GM10266 (cell line): Measurements from ENCODE around the gene GIPC3.

Experiments
- DNase-seq: peaks from one replicate; pipeline ENCODE4 v3.0.0; 2012; ENCODE audit errors: extremely low spot score
- CTCF ChIP-seq: IDR thresholded peaks from 2 replicates; pipeline ENCODE4 v1.5.1; 2012; ENCODE audit warnings: mild to moderate bottlenecking, low read depth; ENCODE audit not compliant: control insufficient read depth, insufficient read depth; ENCODE audit errors: missing control alignments

GIPC3 gene

DNA sequence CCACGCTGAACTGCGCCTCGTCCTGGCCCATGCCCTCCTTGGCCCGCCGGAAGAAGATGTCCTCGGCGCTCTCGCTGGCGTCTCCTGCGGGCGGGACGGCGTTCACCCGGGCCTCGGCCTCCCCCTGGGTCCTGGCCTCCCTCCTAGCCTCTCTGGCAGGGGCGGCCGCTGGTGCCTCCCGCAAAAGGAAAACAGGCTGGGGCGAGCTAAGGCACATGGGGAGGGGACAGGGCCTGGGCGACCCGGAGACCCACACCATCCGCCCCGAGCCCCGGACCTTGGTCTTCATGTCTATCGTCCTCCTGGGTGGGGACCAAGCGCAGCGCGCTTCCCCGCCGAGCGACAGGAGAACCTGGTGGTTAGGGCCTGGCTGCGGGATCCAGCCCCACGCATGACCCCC lies 27.1 kb downstream of the GIPC3 start:
- no peak for DNase-seq
- TF ChIP-seq CTCF, result no peak

DNA sequence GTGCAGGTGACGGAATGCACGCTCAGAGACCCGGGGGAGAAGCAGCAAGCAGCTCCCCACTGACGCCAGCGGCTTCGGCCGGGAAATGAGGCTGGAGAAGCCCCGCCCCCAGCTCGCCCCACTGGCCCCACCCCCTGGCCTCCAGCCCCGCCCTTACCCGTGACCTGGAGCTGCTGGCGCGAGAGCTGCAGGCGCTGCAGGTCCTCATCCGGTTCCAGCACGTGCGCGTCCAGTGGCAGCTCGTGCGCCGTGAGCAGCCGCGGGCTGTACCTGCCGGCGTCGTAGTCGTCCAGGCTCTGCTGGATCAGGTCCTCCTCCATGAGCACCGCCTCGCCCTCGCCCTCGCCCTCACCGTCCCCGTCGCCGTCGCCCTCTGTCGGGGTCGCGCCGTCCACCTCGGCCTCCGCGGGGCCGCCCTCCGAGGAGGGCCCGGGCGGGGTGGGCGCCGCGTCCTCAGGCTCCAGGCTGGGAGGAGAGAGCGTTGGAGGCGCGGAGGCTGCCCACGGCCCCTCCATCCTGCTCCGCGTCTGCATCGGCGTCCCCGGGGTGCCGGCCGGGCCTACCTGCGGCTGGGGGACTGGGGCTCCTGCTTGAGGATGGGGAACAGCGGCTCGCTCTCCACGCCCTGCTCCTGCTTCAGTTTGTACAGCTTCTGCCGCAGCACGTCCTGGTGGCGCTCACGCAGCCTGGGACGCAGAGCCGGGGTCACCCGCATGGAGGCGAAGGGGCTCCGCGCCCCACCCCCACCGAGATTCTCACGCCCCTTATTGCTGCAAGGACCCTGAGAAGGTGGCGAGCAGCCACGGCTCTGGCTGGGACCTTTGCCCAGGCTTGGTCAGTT lies 27.8 kb downstream of the GIPC3 start:
- no peak for DNase-seq
- TF ChIP-seq CTCF, result no peak

DNA sequence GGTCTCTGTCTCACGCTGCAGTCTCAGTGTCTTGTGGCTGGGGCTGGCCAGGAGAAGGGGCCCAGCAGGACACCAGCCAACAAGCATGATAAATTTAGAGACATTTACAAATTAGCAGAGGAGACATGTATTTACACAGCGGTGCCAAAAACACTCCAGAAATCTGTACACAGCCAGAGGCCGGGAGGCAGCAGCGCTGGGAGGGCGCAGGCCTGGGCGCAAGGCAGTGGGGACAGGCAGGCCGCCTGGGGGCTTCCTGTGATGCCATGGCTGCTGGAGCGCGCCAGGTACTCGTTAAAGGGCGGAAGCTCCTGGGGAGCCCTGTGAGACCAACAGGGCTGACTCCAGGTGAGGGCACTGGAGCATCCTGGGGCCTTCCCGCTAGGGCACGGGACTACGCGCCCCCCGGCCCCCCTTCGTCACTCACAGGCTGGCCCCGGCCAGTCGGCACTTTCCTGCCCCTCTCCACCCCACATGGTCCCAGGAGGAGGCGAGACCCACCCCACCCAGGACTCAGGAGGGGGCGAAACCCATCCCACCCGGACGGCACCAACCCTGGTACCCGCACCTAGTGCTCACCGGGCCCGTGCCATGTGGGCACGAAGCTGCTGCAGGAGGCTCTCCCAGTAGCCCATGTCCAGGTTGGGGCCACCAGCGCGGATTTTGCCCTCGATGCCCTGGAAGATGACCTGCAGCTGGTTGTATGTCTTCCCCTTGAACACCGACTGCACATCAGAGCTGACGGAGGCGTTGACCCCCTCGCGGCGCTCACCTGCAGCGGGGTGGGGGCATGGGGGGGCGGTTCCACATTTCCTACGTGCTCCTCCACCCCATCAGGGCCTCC lies 28.8 kb downstream of the GIPC3 start:
- TF ChIP-seq CTCF, result no peak
- DNase-seq, result no peak

DNA sequence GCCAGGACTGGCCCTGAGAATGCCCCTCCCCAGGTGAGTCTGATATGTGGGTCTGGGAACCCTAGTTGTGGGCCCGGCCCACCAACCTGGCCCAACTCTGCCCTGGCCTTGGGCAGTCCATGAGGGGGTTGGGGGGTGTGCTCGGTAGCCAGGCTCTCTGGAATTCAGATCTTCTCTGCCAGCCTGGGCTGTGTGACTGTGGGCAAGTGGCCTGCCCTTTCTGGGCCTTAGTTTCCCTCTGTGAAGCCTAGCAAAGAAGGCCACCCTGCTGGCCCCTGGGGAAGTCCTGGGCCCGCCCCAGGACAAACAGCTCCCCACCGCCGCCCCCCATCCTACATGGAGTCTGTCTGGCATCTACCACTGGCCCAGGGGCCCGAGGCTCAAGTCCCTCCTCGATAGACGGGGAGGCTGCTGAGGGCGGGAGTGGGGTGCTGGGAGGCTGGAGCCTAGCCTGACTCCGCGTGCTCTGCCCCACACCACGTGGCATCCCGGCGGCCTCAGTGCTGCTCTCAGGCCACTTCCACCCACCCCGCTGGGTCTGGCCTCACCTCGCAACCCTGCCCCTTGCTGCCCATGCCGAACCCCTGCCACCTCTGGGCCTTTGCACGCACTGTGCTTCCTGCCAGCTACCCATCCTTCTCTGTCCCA lies 29.7 kb downstream of the GIPC3 start:
- no peak for TF ChIP-seq CTCF
- no peak for DNase-seq

DNA sequence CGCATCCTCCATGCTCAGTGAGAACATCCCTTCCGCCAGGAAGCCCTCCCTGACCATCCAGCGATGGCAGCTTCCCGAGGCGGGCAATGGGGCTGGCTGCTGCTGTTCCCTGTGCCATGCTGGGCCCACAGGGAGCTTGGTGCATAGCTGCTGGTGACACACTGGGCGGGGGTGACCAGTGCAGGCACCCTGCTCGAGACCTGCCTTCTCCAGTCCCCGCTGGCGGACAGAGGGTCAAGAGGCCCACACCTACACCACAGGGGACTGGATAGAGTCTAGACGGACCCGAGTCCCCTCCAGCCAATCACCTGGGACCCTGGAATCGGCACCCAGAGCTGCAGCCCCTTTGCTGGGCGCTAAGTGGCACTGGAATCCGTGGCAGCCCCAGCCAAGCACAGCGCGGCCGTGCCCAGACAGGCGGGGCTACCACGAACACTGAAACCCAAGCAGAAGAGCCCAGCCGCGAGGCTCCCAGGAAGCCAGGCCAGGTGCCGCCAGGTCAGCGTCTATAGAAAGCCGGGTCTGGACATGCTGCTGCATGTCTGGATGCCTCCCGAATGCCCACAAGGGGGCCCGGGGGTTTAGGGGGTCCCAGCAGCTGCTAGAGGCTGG lies 30.4 kb downstream of the GIPC3 start:
- no peak for DNase-seq
- TF ChIP-seq CTCF, result no peak

DNA sequence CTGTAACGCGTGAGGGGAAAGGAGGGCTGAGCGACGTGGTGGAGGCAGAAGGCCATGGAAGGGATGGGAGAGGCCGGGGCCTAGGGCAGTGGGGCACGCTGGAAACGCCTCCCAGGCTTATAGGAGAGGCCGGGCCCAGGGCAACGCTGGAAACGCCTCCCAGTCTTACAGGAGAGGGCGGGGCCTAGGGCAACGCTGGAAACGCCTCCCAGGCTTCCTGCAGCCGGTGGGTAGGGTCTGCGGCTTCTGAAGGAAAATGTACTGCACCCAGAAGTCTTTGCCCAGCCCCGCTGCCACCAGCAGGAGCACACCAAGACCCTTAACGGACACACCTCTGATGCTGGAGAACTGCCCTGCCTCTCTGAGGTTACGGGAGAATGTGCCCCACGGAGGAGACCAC lies 32.2 kb downstream of the GIPC3 start:
- TF ChIP-seq CTCF, result no peak
- DNase-seq, result no peak
